ENCODE data around the gene KRTAP10-6.
"Not testable (repeated sequence)": the region's sequence is repeated elsewhere in the genome, so short reads cannot be mapped to it uniquely, and the experiment has no call there.

The KRTAP10-6 gene

DNA sequence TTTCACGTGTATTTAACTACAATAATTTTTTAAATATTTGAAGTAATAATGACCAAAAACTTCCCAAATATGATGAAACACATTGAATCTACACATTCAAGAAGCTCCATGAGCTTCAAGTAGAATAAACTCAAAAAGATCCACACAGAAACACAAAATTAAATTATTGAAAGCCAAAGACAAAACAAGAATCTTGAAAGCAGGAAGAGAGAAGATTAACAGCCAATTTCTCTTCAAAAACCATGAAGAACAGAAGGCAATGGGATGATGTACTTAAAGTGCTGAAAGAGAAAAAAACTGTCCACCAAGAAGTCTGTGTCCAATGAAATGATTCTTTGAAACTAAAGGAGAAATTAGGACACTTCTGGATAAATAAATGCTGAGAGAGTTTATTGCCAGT, 39.8 kb upstream of the KRTAP10-6 start:
- TF ChIP-seq, protein P1, sequence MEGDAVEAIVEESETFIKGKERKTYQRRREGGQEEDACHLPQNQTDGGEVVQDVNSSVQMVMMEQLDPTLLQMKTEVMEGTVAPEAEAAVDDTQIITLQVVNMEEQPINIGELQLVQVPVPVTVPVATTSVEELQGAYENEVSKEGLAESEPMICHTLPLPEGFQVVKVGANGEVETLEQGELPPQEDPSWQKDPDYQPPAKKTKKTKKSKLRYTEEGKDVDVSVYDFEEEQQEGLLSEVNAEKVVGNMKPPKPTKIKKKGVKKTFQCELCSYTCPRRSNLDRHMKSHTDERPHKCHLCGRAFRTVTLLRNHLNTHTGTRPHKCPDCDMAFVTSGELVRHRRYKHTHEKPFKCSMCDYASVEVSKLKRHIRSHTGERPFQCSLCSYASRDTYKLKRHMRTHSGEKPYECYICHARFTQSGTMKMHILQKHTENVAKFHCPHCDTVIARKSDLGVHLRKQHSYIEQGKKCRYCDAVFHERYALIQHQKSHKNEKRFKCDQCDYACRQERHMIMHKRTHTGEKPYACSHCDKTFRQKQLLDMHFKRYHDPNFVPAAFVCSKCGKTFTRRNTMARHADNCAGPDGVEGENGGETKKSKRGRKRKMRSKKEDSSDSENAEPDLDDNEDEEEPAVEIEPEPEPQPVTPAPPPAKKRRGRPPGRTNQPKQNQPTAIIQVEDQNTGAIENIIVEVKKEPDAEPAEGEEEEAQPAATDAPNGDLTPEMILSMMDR (IDR thresholded peaks at IDR 0.05; ENCODE audit: insufficient read depth, low read depth, low read length, missing control alignments): no peak
- H3K4me3 ChIP-seq (ENCODE audit: low read length): no peak overlapping the region

DNA sequence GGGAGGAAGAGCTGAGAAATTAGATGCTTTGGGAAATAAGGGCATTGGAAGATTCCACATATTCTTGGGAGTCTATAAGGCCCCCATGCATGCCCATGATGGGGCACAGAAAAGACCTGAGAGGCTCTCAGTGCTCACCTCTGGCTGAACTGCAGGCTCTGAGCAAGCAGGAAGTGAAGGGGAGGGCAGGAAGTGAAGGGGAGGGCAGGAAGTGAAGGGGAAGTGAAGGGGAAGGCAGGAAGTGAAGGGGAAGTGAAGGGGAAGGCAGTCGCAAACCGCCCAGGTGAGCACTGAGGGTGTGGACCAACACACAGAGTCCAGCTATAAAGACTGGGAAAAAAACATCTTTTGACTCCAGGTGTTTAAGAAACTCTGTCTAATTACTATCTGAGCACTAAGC, 38.1 kb upstream of the KRTAP10-6 start:
- TF ChIP-seq, protein P1 (IDR thresholded peaks at IDR 0.05; ENCODE audit: insufficient read depth, low read depth, low read length, missing control alignments): no peak
- H3K4me3 ChIP-seq (ENCODE audit: low read length): no peak overlapping the region

More for the DNA sequence above, 39.8 kb upstream of the KRTAP10-6 start:
- DNase-seq (ENCODE audit: low read depth): no peak

DNA sequence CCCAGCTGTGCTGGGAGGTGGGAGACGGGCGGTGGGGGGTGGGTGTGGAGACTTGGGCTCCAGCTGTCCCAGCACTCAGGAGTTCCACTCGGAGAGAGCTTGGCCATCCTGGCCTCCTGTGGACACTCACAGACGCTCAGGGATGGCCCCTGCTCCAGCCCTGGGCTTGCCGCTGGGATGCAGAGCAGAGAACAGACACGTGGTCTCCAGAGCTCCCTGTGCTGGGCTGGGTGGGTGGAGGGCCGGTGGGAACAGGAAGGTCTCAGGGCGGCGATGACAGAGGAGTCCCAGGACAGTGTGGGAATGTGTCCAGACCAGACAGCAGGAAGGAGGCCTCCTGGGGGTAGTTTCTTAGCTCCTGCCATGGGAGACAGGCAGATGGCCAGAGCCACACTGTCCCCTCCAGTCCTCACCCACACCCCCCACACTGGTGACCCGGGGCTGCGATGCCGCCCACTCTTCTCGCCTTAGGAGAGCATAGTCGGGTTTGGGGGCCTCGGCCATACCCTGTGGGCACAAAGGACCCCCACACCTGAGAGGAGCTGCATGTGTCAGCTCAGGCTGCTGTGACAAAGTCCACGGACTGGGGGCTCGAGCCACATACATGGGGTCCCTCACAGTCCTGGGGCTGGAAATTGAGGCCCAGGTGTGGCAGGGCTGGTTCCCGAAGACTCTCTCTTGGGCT, 36.5 kb upstream of the KRTAP10-6 start:
- DNase-seq (ENCODE audit: low read depth): no peak
- H3K4me3 ChIP-seq (ENCODE audit: low read length): no peak overlapping the region
- TF ChIP-seq, protein P1 (IDR thresholded peaks at IDR 0.05; ENCODE audit: insufficient read depth, low read depth, low read length, missing control alignments): no peak

More for the DNA sequence above, 38.1 kb upstream of the KRTAP10-6 start:
- no peak for DNase-seq (ENCODE audit: low read depth)

DNA sequence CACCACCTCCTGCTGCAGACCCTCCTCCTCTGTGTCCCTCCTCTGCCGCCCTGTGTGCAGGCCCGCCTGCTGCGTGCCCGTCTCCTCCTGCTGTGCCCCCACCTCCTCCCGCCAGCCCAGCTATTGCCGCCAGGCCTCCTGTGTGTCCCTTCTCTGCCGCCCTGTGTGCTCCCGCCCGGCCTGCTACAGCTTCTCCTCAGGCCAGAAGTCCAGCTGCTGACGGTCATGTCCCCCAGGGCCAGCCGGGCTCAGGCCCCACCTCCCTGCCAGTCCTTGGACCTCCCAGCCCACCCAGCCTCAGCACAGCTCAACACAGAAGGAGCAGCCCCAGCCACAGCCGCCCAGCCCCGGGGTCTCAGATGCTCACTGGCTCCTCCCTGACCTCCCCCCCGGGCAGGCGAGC, 35.5 kb upstream of the KRTAP10-6 start:
- not testable (repeated sequence) for DNase-seq (ENCODE audit: low read depth)

GRCh38 chr21:44627181-44627822, 35.0 kb upstream of the KRTAP10-6 start:
- DNase-seq (ENCODE audit: low read depth): not testable (repeated sequence)

More for the DNA sequence above, 35.5 kb upstream of the KRTAP10-6 start:
- not testable (repeated sequence) for H3K4me3 ChIP-seq (ENCODE audit: low read length)

DNA sequence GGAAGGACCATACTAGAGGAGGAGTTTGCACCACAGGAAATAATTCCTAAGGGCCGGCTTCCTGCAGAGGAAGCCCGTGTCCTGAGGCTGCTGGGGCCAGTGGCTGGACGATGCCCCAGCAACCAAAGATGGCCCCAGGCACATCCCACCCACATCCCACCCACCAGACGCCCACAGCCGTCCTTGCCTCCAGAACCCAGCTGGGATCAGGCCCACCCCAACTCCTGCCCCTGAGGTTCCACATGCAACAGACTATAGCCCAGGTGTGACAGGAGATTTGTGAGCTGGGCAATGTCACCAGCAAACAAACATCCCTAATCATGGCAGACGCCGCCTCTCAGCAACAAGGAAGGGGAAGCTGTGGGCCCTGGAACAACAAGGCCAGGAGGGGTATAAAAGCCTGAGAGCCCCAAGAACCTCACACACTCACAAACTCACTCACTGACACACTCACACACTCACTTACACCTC, 34.4 kb upstream of the KRTAP10-6 start, which contains the start of gene KRTAP10-9:
KRTAP10-9 (plus strand) TSS at position 421 of the 471 bp plus-strand sequence. CDS start 79 bp downstream, outside the sequence.
- TF ChIP-seq, protein P1 (IDR thresholded peaks at IDR 0.05; ENCODE audit: insufficient read depth, low read depth, low read length, missing control alignments): no peak
- no peak within 1 kb of the TSS for H3K4me3 ChIP-seq (ENCODE audit: low read length)
- no peak for DNase-seq (ENCODE audit: low read depth)

More at GRCh38 chr21:44627181-44627822, 35.0 kb upstream of the KRTAP10-6 start:
- not testable (repeated sequence) for H3K4me3 ChIP-seq (ENCODE audit: low read length)

DNA sequence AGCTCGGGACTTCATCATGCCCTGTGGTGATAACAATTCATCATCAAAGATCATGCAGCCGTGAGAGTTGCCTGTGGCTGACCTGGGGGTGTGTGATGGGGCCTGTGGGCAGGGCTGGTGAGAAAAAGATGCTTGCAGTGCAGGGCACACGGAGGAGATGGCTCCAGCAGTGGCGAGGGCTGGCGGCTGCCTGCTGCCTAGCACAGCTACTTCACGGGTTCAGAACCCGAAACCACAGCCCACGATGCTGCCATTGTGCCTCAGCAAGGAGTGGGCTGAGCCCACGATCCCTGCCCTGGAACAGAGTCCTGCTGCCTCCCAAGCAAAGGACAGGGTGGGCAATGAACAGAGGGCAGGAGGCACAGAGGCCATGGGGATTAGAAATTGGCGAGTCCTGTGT, 34.0 kb upstream of the KRTAP10-6 start:
- H3K4me3 ChIP-seq (ENCODE audit: low read length): no peak overlapping the region
- DNase-seq (ENCODE audit: low read depth): no peak
- TF ChIP-seq, protein P1 (IDR thresholded peaks at IDR 0.05; ENCODE audit: insufficient read depth, low read depth, low read length, missing control alignments): no peak

DNA sequence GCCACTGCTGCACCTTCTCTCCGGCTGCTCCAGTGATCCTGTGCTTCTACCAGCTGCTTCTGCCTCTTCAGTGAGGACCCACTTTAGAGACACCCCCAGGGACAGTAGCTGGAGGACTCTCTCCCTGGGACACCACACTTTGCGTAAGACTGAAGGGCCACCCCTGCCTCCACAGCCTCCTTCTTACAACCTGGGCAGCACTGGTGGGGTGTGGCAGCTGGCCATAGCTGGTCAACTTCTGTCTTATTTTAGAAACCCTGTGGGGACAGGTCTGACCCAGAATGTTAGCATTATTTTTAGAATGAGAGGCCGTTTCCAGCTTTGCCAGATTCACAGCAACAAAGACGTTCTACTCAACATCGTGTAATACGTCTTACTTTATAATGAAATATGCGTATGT, 33.5 kb upstream of the KRTAP10-6 start:
- TF ChIP-seq, protein P1 (IDR thresholded peaks at IDR 0.05; ENCODE audit: insufficient read depth, low read depth, low read length, missing control alignments): no peak
- DNase-seq (ENCODE audit: low read depth): no peak
- H3K4me3 ChIP-seq (ENCODE audit: low read length): no peak overlapping the region
